ENCODE measurements around the gene SLC22A23. TPM values are rescaled to one million over a fixed set of nuclear protein-coding genes. Genes with fewer than 3 reads are reported as not detected.

SLC22A23 gene
- total and polyA plus RNA-seq, 8 donors = 5.9 to 241 (median 18.9) TPM

DNA sequence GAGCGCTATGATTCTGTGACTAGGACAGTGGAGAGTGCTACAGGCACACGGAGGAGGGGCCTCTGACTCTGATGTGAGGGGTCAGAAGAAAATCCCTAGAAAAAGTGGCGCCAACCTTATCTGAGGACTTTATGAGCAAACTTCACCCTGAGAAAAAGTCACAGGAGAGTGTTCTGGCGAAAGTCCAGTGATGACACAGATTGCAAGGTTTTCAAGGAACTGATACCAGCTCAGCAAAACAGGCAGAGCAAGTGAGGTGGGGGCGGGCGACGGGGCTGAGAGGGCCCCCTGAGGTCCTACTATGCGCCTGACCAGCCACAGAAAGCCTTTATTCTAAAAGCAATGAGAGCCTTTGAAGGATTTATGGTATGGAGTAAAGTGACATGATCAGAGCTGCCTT, 73.3 kb downstream of the SLC22A23 start:
- Histone ChIP-seq H3K36me3 (no peaks in the 10 kb centered on the region), H3K27me3 (no peaks in the 10 kb centered on the region), H3K9me3 (no peaks in the 10 kb centered on the region), H3K4me3 (no peak overlapping the region), H3K27ac (peak overlapping the region; percentile 75 to 88 (median 77)), H3K4me1 (peaks cover 33 to 78% (median 56%) of the 10 kb centered on the region in 4 donors)
- DNase-seq = peak; percentile 63 to 86
- TF ChIP-seq POLR2AphosphoS5 (IDR thresholded peaks at IDR 0.05) = peak in 1 of 3 donors; percentile 25
- TF ChIP-seq EP300 (IDR thresholded peaks at IDR 0.05) = no peak
- 34 to 43% (median 35%) methylated on average over 8 of the region's 8 CpGs for WGBS, 5 donors
- intact Hi-C loops (cut with DNase I; ENCODE audit: low total_unique reads) = no loop called here

DNA sequence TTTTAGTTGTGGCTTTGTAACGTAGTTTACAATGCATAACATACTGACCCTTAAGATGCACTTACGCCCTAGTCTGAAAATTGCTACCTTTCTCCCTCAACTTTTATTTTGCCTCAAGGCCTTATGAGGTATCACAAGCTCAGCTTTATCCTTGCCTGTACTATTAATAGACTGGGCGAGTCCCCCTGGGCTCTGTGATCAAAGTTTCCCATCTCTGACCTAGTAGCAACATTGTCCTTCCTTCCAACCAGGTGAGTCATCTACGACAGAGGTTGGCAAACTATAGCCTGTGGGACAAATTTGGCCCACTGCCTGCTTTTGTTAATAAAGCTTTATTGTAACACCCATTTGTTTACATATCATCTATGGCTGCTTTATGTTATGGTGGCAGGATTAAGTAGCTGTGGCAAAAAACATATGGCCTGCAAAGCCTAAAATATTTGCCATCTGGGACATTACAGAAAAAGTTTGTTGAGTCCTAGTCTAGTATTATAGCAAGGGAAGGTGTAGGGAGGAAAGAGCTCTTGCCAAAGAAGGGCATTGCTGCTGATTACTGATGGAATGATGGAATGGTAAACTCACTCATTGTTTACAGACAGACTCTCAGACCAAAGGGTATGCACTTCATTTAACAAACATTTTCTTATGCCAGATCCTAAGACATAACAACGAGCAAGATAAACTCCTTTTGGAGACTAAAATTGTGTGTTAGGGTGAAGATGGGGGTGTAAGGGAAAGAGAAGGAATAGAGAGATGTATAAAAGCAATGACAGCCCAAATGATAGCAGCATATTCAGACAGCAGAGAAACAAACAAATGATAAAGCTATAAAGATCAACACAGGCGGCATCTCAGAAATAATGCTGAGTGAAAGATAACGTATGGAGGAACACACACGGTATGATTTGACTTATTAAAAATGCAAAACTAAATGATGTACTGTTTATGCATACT, 74.2 kb downstream of the SLC22A23 start:
- H3K4me1 ChIP-seq = peaks cover 33 to 85% (median 64%) of the 10 kb centered on the region in 4 donors

DNA sequence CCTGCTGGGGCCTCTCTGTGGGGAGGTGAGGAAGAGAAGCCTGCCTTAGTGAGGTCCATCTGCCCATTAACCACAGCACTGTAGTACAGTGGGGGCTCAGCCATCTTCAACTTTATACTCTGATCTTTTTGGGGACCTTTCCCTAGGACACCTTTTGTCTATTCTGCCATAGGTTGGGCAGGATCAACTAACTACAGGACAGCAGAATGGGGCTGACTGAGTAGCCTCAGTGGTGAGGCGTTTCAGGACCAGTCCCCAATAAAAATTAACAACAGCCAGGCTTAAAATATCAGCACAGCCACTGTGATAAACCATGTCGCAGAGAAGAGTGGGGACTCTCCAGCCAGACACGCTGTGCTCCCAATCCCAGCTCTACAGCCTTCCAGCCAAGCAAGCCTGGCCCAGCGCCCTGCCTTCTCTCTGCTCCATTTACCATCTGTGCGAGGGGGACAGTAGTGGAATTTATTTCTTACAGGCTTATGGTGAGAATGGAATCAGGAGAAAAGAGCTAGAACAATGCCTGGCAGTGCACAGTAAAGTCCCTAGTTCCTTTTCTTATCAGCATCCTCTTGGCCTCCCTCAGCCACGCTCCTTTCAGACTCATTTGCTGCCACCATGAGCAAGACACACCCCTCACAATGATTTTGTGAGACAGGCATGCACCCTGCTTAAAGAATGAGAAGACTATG, 75.5 kb downstream of the SLC22A23 start:
- H3K9me3 ChIP-seq = no peaks in the 10 kb centered on the region
- WGBS, 5 donors = 32 to 43% (median 36%) methylated on average over 6 of the region's 6 CpGs
- TF ChIP-seq EP300 (IDR thresholded peaks at IDR 0.05) (no peak), POLR2AphosphoS5 (IDR thresholded peaks at IDR 0.05) (no peak), POLR2A (IDR thresholded peaks at IDR 0.05) (no peak), CTCF (IDR thresholded peaks at IDR 0.05) (no peak)
- no peaks in the 10 kb centered on the region for H3K27me3 ChIP-seq
- no peaks in the 10 kb centered on the region for H3K36me3 ChIP-seq
- peak overlapping the region; percentile 75 to 88 (median 78) for H3K27ac ChIP-seq
- intact Hi-C loops (cut with DNase I; ENCODE audit: low total_unique reads) = no loop called here
- peaks cover 32 to 86% (median 68%) of the 10 kb centered on the region in 4 donors for H3K4me1 ChIP-seq
- no peak for DNase-seq
- H3K4me3 ChIP-seq = no peak overlapping the region

More for the DNA sequence above, 74.2 kb downstream of the SLC22A23 start:
- intact Hi-C loops (cut with DNase I; ENCODE audit: low total_unique reads) = no loop called here
- peak; percentile 53 to 57 for DNase-seq
- Histone ChIP-seq H3K9me3 (no peaks in the 10 kb centered on the region), H3K4me3 (no peak overlapping the region), H3K27me3 (no peaks in the 10 kb centered on the region), H3K36me3 (no peaks in the 10 kb centered on the region), H3K27ac (peak overlapping the region; percentile 75 to 88 (median 78))
- 53 to 75% (median 60%) methylated on average over 8 of the region's 8 CpGs for WGBS, 5 donors
- no peak for TF ChIP-seq EP300 (IDR thresholded peaks at IDR 0.05)
- no peak for TF ChIP-seq CTCF (IDR thresholded peaks at IDR 0.05)
- TF ChIP-seq POLR2A (IDR thresholded peaks at IDR 0.05) = no peak
- TF ChIP-seq POLR2AphosphoS5 (IDR thresholded peaks at IDR 0.05) = no peak

DNA sequence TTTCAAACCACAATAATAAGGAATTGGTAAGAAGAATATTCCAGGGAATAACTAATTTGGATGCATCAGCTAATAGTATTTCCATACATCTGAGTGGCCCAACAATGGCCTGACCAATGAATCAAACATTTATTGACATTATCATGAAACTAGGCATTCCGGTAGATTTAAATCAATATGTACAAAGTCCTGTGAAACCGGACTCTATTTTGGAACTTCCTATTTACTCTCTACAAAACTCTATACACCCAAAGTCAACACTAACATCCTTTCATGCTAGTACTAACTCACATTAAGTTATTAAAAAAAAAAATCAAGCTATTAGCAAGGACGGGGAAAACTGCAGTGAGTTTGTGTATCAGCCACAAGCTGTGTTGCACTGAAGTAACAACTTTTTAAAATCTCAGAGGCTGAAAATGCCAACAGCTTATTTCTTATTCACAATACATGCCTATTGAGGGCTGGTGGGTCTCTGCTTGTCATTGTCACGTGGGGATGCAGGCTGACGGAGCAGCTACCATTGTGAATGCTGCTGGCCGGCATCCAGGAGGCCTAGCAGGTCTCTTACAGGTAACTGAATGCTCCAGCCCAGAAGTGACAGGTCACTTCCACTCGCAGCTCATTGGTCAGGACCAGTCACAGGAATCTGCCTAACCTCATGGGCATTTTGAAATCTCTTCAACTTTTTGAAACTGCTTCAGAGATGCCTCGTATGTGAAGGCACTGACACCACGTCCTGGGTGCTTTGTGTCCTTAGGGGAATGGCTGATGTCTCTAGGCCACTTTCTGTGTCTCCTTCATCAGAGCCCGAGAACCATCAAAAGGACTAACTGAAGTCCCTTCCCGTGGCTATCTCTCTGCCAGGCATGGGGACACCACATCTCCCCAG, 76.3 kb downstream of the SLC22A23 start:
- peaks cover 26 to 86% (median 61%) of the 10 kb centered on the region in 4 donors for H3K4me1 ChIP-seq
- intact Hi-C loops (cut with DNase I; ENCODE audit: low total_unique reads) = no loop called here
- no peak overlapping the region for H3K4me3 ChIP-seq
- H3K27ac ChIP-seq = peak overlapping the region; percentile 75 to 88 (median 78)
- H3K9me3 ChIP-seq = no peaks in the 10 kb centered on the region
- DNase-seq = peak; percentile 88 to 89
- H3K27me3 ChIP-seq = no peaks in the 10 kb centered on the region
- WGBS, 5 donors = 31 to 58% (median 50%) methylated on average over 11 of the region's 11 CpGs
- no peaks in the 10 kb centered on the region for H3K36me3 ChIP-seq
- TF ChIP-seq EP300 (IDR thresholded peaks at IDR 0.05) (no peak), POLR2AphosphoS5 (IDR thresholded peaks at IDR 0.05) (peak in 1 of 3 donors; percentile 7), CTCF (IDR thresholded peaks at IDR 0.05) (no peak)

Measured in stomach (tissue), 9 donors.